ENCODE data around the gene ANAPC13. TPM values are rescaled to one million over a fixed set of nuclear protein-coding genes. Genes with fewer than 3 reads are reported as not detected.

The ANAPC13 gene
- total RNA-seq, 1 experiment from 2014 or later: 68.8 TPM

- DNase-seq (ENCODE audit: low read depth, low spot score) (no peak), ATAC-seq (no peak)
- peak overlapping the region in 1 of 2 experiments; percentile 98; a peak in 1 of 4 replicates for H3K4me3 ChIP-seq (ENCODE audit: low read depth in 2 of 2, low read length in 2 of 2)
- H3K36me3 ChIP-seq (ENCODE audit: control insufficient read depth, insufficient read depth, low read length): peaks cover 26% of the 10 kb centered on the region
- in situ Hi-C loops (cut with HindIII; ENCODE audit: low pct_unique_long_range_greater_than_20kb, low sequenced_read_pairs): no loop called here
- intact Hi-C loops (cut with micrococcal nuclease; ENCODE audit: unreplicated experiment): no loop called here
- no peaks in the 10 kb centered on the region for H3K9me3 ChIP-seq (ENCODE audit: control insufficient read depth, insufficient read depth, low read depth, low read length)
- no peaks in the 10 kb centered on the region for H3K27me3 ChIP-seq (ENCODE audit: control insufficient read depth, insufficient read depth, low read length)
- no peak for TF ChIP-seq TCF7L2 (IDR thresholded peaks at IDR 0.05; ENCODE audit: low read depth, low read length)
- TF ChIP-seq CTCF (IDR thresholded peaks at IDR 0.05): no peak
- TF ChIP-seq REST (IDR thresholded peaks at IDR 0.05; ENCODE audit: insufficient read depth in 1 of 2, low read depth in 2 of 2, low read length in 1 of 2): no peak
- POLR2A ChIA-PET: interaction anchor here (1.0 kb wide), 1 partner anchor 109 kb away, joined by 4 read pairs; the partner anchor contains the start of gene AMOTL2
- CTCF ChIA-PET: interaction anchor here (0.5 to 1.0 kb wide), 2 partner anchors 111 to 174 kb away, joined by 3 read pairs; no protein-coding TSS in a partner anchor
- BruUV-seq (replicated peaks): no TSS peak
- H3K27ac ChIP-seq (ENCODE audit: low read length): peak overlapping the region; percentile 52
- peaks cover 20% of the 10 kb centered on the region for H3K4me1 ChIP-seq (ENCODE audit: control insufficient read depth, insufficient read depth, low read length)
Observed at GRCh38 chr3:134483195-134483900, 2.4 kb downstream of the ANAPC13 start.

GRCh38 chr3:134482622-134483021 is 3.2 kb downstream of the ANAPC13 start:
- CTCF ChIA-PET: interaction anchor here (1.0 kb wide), 1 partner anchor 174 kb away, joined by 3 read pairs; no protein-coding TSS in a partner anchor
- Histone ChIP-seq H3K9me3 (ENCODE audit: control insufficient read depth, insufficient read depth, low read depth, low read length) (no peaks in the 10 kb centered on the region), H3K36me3 (ENCODE audit: control insufficient read depth, insufficient read depth, low read length) (peaks cover 34% of the 10 kb centered on the region), H3K4me3 (ENCODE audit: low read depth in 2 of 2, low read length in 2 of 2) (no peak overlapping the region), H3K27ac (ENCODE audit: low read length) (no peak overlapping the region), H3K27me3 (ENCODE audit: control insufficient read depth, insufficient read depth, low read length) (no peaks in the 10 kb centered on the region), H3K4me1 (ENCODE audit: control insufficient read depth, insufficient read depth, low read length) (peaks cover 17% of the 10 kb centered on the region)
- intact Hi-C loops (cut with micrococcal nuclease; ENCODE audit: unreplicated experiment) (no loop called here), in situ Hi-C loops (cut with HindIII; ENCODE audit: low pct_unique_long_range_greater_than_20kb, low sequenced_read_pairs) (no loop called here)
- DNase-seq (ENCODE audit: low read depth, low spot score) (no peak), ATAC-seq (no peak)
- TF ChIP-seq CTCF (IDR thresholded peaks at IDR 0.05): no peak
- TF ChIP-seq POLR2AphosphoS5 (IDR thresholded peaks at IDR 0.05; ENCODE audit: low read depth, low read length): no peak
- TF ChIP-seq TCF7L2 (IDR thresholded peaks at IDR 0.05; ENCODE audit: low read depth, low read length): no peak
- no peak for TF ChIP-seq REST (IDR thresholded peaks at IDR 0.05; ENCODE audit: insufficient read depth in 1 of 2, low read depth in 2 of 2, low read length in 1 of 2)
- TF ChIP-seq SIN3A (IDR thresholded peaks at IDR 0.05; ENCODE audit: borderline replicate concordance, insufficient read depth, low read depth, low read length): no peak
- no TSS peak for BruUV-seq (replicated peaks)
- POLR2A ChIA-PET: no interaction called here
